CD4-positive, alpha-beta T cell treated with Interleukin-4 for 1 hour (primary cell): ENCODE data around the gene PANX3.
"Not testable (repeated sequence)": the region's sequence is repeated elsewhere in the genome, so short reads cannot be mapped to it uniquely, and the experiment has no call there.

Experiments used
- DNase-seq, 2 donors: peaks; one replicate each; pipeline ENCODE4 v3.0.0-alpha.2; 2020 to 2022

PANX3 gene, protein sequence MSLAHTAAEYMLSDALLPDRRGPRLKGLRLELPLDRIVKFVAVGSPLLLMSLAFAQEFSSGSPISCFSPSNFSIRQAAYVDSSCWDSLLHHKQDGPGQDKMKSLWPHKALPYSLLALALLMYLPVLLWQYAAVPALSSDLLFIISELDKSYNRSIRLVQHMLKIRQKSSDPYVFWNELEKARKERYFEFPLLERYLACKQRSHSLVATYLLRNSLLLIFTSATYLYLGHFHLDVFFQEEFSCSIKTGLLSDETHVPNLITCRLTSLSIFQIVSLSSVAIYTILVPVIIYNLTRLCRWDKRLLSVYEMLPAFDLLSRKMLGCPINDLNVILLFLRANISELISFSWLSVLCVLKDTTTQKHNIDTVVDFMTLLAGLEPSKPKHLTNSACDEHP

DNA sequence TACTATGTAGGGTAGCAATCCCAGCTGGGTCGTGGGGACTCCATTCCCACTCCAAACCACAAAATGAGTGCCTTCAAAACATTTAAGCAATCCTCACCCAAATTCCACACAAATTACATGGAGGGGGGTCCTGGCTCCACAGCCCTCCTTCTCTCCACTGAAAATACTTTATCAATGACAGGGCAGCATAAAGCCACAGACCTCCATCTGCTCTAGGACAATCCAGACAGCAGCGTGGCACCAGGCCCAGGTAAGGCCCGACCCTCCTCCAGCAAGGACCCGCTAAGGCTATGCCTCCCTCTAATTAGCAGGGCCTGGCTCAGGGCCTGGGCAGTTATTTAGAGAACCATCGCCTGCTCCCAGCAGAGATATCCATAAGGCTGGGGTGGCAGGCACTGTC lies at the start of gene PANX3:
Gene PANX3, plus strand, starts transcription at position 365 of the 400 bp plus-strand sequence. CDS start 129 bp downstream, outside the sequence.
- no peak for DNase-seq

DNA sequence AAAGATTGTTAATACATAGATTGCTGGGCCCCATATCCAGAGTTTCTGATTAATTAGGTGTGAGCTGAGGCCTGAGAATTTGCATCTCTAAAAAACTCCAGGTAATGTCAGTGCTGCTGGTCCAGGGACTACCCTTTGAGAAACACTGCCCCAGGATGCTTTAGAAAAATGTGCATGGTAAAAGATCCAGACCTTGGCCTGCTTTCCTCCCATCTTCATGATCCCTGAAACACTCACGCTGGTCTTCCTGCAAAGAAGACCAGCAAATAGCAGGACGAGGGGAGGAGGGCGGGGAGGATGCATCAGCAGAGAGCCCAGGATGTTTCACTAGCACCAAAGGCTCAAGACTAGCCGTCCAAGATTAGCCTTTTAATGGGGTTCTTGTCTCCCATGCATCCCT lies 41.5 kb upstream of the PANX3 start, which contains the start of gene OR8A1:
Gene OR8A1, plus strand, starts transcription at position 301 of the 400 bp plus-strand sequence. CDS start 123 bp downstream, outside the sequence.
- no peak for DNase-seq

DNA sequence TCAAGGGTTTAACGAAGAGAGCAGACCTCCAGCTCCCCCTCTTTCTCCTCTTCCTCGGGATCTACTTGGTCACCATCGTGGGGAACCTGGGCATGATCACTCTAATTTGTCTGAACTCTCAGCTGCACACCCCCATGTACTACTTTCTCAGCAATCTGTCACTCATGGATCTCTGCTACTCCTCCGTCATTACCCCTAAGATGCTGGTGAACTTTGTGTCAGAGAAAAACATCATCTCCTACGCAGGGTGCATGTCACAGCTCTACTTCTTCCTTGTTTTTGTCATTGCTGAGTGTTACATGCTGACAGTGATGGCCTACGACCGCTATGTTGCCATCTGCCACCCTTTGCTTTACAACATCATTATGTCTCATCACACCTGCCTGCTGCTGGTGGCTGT lies 41.1 kb upstream of the PANX3 start:
- no peak for DNase-seq

DNA sequence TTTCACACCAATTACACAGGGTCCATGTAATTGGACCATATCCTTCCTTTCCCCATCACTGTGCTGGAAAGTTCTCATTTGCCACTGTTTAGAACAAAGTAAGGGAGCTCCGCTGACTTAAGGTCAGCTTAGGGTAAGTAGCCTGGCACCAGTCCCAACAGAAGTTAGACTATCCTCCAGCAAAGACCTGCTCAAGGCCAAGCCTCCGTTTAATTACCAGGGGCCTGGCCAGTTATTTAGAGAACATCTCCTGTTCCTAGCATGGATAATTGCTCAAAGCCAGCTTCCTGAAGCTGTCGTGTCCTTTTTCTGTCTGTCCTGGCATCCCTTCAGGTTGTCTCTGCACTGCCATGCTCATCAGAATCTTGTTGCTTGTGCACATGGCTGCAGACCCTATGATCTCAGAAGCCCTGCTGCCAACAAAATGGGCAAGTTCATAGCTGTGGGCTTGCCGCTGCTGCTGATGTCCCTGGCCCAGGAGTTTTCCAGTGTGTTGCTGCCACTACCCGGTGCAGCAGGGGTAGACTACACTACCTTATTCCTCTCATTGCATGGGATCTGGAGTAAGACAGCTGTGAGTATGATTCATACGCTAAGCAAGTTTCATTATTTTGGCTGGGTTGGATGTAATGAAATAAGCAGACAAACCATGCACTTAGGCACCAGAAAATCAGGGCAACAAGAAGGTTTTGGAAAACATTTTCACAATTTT lies 33.4 kb upstream of the PANX3 start:
- no peak for DNase-seq

DNA sequence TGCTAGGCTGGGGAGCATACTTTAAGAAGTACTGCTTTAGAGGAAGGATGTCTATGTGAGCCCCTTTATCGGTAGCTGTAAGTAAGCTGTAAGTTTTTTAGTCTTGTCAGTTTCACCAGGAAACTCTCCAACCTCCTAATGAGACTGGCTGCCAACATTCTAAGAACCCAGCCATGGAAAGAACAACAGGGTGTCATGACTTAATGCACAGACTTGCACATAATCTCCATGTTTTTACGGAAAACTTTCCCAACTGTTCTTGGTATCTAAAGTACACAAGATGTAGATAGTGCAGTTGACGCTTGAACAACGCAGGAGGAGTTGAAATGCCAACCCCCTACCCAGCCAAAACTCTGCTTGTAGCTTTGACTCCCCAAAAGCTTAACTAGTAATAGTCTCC lies 32.5 kb upstream of the PANX3 start:
- no peak for DNase-seq

DNA sequence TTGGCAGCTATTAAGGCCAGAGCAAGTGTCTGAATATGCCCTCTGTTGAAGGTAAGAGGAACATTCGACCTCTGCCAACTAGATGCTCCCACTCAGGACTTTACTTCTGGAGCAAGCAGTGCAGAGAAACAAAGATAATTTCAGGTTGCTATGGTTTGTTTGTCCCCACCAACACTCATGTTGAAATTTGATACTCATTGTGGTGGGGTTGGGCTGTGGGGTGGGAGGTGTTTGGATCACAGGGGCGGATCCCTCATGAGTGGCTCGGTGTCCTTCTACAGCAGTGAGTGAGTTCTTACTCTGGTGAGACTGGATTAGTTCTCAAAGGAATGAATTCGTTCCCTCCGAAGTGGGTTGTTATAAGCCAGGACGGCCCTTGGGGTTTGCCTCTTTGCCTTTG lies 29.4 kb upstream of the PANX3 start:
- DNase-seq, result no peak

DNA sequence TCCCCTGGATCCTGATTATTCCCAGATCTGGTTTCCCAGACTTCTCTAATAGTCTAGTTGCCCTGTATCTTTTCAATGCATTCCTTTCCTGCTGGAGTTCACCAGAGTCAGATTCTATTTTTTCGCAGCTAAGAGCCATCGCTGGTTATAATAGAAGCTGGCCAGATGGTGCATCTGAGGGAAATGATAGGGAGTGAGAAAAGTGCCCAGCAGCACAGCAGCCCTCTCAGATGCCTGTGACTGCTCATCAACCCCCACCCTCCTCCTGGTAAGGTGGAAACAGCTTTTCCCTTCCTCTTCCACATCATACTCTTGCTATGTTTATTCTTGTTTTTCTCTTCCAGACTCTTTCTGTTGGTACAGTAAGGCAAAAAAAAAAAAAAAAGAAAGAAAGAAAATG lies 28.7 kb upstream of the PANX3 start:
- no peak for DNase-seq

DNA sequence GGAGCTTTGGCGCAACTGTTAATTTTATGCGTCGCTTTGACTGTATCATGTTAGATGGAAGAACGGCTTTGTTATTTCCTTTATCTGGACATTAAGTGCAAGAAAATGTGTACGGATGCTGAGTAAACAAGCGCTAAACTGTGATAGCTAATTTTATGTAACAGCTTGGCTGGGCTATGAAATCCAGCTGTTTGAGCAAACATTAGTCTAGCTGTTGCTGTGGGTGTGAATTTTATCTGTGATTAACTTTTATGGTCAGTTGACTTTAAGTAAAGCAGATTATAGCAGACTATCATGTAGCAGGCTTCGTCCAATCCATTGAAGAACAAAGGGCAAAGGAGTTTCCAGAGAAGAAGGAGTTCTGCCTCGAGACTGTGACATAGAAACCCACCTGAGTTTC lies 27.4 kb upstream of the PANX3 start:
- DNase-seq, result no peak

DNA sequence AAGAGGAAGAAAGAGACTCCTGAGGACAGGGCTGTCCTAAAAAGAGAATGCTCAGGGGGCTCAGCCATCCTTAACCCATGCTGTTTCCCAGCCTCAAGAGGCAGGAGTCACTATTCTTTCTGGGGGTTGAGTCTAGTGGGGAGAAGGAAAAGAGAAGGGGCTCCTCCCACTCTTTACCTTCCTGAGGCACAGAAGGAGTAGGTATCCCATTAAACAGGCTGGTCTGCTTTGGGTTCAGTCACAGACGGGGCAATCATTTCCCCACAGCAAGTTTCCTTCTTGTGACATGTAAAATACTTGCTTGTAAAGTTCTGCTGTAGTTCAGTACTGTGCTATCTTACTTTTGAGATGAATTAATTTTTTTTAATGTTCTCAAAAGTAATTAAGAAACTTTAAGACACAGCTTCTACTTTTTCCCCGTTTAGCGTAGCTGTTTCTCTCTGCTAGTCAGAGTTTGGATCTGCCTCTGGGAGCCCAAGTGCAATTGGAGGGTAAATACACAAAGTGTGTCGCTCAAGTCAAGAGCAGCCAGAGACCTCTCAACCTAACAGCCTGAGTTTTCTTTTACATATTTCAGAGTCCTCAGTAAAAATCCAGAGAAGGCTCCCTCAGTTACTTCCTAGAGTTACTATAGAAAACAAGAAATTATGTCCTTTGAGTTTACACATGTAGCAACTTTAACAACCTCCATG lies 26.4 kb upstream of the PANX3 start:
- DNase-seq, result no peak

DNA sequence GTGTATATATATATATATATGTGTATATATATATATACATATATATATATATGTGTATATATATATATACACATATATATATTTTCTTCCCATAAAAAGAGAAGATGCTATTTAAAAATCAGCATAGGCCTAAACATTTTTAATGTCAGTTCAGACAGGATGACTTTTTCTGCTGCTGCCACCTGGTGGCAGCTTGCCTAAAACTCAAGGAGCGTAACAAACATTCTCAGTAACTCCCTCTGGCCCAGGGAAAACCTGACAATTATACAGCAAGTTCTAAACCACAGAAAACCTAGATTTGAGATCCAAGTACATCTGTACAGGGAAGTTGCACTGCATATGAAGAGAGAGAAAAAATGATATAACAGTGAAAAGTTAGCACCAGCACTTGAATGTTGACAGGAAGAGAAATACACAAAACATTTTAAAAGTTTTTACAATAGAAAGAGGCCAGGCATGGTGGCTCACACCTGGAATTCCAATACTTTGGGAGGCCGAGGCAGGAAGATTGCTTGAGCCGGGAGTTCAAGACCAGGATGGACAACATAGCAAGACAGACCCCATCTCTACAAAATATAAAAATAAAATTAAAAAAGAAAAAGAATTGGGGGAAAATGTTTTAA lies 24.9 kb upstream of the PANX3 start:
- peak; percentile 14 to 24 for DNase-seq

DNA sequence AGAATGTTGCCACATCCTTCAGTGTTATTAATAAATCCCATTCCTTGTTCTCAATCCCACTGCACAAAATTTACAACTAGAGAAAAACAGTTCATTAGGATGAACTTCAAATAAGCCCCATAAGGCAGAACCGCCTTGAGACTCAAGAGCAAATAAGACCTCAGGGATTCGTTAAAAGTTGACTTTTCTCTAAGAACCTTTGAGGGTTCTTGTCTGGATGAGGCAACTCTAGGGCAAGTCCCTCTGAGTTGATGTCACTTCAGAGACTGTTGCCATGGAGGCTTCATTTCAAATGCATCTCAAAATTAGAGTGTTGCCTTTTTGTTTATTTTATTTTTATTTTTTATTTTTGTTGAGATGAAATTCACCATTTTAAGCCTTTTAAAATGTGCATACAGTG lies 19.8 kb upstream of the PANX3 start:
- DNase-seq, result no peak

DNA sequence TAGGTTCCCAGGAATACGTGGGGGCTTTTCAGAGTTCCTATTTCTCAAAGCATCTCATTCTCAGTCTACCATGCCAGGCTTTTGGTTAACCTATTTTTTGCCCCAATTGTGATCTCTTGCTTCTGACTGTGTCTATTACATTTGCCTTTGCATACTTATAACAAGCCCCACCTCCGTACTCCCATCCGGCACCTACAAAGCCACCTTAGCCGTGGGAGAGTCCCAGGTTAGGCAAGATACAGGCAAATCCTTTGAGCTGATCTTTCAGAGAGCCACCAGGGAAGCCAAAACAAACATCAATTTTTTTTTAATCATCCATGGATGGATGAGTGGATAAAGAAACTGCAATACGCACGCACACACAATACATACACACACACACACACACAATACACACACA lies 18.6 kb upstream of the PANX3 start:
- no peak for DNase-seq

DNA sequence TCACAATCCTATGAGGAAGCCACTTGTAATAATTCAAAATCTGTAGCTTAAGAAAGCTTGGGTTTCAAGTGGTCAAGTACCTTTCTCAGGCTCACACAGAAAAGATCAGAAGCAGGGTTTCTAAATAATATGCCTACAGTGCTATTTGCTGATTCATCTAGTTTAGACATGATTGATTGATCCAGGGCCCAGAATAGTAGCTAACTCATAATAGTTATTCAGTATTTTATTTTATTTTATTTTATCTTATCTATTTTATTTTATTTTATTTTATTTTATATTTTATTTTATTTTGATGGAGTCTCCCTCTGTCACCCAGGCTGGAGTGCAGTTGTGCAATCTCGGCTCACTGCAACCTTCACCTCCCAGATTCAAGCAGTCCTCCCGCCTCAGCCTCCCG lies 15.9 kb upstream of the PANX3 start:
- DNase-seq, result no peak

DNA sequence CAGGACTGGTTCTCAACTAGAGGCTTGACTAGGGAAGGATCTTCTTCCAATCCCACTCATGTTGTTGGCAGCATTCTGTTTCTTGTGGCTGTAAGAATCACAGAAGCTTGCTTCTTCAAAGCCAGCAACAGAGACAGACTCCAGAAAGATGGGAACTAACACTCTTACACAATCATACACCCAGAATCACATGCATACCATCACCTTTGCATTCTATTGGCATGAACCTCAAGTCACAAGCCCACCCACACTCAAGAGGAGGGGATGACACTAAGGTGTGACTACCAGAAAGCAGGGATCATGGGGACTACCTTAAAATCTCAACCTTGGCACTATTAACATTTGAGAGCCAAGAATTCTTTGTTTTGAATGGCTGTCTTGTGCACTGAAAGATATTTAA lies 13.6 kb upstream of the PANX3 start:
- no peak for DNase-seq

DNA sequence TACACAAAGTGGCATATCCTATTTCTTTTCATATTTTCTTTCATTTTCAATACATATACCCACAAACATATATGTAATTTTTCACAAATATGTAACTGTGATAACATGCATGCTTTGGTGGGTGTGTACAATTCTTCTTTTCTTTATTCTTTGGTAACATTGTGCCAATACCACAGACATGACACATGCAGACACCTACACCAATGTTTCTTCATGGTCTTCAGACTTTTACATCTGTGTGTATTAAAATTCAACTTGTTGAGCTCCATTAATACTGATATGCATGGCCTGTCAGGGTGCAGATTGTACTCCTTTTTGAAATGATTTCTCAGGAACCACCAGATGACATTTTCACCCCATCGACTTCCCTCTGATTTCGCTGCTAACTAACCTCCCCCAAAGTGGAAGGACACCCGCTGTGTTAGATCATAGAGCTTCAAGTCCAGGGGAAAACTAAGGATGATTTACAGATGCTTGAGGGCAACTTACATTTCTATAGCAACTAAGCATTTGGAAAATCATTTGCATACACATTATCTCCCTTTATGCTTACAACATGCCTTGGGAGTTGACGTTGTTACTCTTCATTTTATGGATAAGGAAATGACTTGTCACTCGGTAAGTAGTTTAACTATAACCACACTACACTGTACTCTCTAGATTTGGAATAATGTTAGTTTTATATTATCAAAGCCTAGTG lies 10.5 kb upstream of the PANX3 start:
- no peak for DNase-seq

DNA sequence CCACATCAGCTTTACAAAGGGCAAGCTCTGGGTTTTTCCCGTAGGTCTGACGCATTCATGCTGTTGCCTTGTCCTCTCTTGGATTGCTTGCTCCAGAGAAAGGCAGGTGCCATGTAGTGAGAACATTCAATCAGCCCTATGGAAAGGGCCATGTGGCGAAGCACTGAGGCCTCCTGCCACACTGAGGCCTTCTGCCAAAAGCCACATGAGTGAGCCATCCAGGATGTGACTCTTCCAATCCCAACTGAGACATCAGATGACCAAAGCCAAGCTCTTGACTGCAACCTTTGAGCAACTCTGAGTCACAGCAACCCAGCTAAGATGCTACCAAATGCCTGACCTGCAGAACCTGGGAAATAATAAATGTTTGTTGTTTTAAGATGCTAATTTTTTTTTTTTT lies 9.0 kb upstream of the PANX3 start:
- DNase-seq, result no peak

DNA sequence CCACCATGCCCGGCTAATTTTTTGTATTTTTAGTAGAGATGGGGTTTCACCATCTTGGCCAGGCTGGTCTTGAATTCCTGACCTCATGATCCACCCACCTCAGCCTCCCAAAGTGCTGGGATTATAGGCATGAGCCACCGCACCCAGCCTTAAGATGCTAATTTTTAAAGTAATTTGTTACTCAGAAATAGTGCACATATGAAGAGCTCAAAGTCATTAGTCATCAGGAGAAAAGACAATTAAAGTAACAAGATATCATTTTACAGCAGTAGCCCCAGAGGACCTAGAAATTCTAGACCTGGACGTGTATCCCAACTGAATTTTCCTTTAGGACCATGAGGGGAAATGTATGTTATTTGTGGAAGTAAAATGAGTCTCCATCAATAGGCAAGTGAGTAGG lies 8.5 kb upstream of the PANX3 start:
- DNase-seq, result not testable (repeated sequence)

DNA sequence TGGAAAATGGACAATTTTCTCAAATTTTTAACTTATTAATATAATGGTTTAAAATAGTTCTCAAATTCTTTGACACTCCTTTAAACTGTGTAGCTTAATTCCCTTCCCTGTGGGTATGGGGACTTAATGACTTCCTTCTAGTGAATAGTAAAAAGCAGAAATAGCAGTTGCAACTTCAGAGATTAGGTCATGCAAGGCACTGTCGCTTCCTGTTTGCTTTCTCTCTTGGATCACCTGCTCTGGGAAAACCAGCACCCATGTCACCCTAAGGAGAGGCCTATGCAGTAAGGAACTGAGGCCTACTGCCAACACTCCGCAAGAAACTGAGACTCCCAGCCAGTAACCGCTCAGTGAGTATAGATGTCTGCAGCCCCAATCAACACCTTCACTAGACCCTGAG lies 5.5 kb upstream of the PANX3 start:
- DNase-seq, result peak; percentile 2 to 34

DNA sequence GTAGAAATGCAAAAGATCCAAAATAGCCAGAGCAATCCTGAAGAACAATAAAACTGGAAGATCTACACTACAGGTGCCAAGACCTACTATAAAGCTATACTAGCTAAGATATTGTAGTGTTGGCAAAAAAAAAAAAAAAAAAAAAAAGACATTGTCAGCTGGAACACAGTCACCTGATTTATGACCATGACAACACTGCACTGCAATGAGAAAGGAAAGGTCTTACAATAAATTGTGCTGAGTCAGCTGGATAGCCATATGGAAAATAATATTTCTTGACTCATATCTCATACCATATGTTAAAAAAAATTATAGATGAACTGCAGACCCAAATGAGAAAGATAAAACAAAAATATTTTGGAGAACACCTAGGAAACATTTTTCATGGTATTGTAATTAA lies 3.1 kb upstream of the PANX3 start:
- DNase-seq, result no peak

DNA sequence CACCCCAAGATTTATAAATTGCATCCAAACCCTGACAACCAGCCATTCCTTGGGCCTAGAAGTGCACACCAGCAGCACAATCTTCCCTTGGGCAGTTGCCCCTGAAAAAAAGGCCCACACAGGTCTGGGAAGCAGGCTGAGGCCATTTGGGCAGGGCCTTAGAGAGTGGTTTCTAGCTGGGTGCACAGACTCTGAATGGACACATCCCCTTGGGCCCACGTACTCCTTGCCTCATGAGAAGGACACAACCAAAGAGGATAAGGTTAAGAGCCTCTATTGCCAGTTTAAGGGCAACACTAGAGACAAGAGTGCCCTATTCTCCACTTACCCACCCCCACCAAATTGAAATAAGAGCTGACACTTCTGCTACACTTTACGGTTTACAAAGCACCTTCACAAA lies 933 bp upstream of the PANX3 start:
- no peak for DNase-seq

DNA sequence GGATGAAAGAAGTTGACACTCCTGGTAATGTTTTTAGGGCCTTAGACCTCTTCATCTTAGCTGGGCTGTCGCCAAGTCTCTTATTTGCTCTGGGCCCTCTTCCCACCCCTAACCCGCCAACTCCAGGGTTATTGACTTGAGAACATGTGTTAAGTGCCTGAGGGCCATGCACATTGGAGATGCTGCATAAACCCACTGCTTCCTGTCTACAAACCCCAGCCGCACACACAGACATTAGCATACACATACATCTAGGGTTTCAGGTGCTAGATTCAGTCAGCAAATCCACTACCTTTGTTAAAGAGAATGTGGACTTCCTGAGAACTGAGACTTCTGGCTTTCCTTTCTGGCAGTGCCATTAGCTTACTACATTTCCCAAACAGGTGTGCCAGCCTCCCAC lies 817 bp downstream of the PANX3 start:
- DNase-seq, result no peak

DNA sequence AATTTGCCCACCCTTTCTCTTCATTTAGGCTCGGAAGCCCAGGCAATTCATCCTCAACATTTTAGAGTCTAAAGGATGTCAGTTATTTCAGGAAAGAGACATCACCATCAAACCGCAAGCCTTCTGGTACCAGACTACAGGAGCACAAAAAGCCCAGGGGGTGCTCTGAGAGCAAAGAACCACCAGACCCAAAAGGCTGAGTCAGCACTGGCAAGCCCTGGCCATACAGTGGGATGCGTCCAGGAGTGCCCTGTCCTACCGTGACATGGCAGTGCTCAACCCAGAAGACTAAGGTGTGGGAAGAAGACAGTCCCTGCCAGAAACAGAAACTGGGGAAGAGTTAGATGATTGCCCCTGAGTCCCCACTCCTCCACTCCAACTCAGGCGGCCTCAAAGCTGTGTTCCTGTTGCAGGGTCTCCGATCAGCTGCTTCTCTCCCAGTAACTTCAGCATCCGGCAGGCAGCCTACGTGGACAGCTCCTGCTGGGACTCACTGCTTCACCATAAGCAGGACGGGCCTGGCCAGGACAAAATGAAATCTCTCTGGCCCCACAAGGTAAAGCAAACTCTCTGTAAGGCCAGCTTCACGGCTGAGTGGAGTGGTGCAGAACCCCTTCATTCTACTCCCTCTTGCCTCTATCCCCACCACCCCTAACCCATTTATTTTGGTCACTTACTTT lies 1.5 kb downstream of the PANX3 start:
- DNase-seq, result no peak
